NOMO-1 treated with DMSO at 0.1 percent for 48 hours (cell line): ENCODE measurements around the gene EIF1AD.
"Not testable (repeated sequence)": the region's sequence is repeated elsewhere in the genome, so short reads cannot be mapped to it uniquely, and the experiment has no call there.

Experiments used
- DNase-seq: peaks from one replicate; lab custom pipeline; 2025; ENCODE audit not compliant: unreplicated experiment; lab: John Stamatoyannopoulos, UW

Gene EIF1AD

DNA sequence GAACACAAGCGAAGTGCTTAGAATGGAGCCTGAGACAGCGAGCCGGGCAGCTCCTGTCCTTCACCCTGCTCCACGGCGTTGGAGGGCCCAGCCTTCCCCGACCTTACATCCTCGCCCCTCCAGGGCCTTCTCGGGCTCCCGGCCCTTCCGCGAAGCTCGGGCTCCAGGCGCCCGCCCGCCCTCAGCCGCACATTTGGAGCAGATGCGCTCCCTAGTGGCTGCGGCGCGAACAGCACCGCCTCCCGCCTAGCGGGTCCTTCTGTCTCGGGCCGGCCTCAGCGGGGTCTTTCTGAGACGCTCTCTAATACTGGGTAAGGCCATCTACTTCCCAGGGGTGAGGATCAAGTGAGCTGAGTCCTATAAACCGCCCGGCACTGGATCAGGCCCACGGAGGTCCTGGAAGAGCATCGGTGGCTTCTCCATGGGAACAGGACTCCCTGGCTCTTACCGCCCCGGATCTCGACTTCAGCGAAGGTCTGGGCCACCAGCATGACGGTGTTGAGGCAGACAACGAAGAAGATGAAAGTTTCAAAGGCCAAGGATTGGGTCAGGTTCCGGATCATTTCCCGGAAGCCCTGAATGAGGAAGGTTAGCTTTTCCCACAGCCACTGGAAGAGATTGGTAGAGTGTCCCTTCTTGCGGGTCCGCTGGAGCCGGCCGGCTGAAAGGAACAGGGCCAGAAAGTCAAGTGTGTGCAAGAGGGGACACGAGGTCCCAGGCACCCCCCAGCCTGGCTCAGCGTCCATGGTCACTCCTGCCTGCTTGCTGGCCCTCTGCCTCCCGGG lies 20.6 kb upstream of the EIF1AD start:
- peak; percentile 44 for DNase-seq

DNA sequence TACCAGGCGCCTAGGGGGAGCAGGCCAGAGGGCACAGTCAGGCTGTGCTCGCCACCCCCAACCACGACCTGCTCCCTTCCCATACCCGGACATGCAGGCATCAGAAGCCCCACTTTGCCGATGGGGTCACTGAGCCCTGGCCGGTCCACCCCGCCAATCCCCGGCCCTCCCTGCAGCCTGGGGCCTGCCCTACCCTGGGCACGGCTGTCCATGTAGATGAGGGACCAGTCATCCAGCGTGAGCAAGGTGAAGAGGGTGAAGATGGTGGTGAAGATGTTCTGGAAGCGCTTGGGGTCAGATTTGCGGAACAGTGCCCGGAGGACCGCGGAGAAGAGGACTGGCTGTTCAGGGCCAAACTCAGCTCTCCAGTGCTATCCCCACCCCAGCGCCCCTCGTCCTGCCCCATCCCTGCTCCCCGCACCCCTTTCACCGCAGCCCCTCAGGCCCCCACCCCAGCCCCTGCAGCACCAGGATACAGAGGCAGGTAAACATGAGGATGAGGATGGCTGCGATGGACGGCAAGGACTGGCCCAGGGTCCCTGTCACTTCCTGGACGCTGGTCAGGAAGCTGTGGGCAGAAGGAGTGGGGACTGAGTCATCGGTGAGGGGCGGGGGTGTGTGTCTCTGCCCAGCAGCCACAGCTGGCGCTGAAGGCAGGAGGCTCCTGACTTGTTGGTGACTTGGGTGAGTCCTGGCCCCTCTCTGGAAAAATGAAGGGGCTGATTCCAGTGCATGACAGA lies 18.8 kb upstream of the EIF1AD start:
- DNase-seq: peak; percentile 68

GRCh38 chr11:66020212-66020611 lies 18.3 kb upstream of the EIF1AD start:
- no peak for DNase-seq

- DNase-seq: no peak
Observed at GRCh38 chr11:66017321-66017720, 15.4 kb upstream of the EIF1AD start.

DNA sequence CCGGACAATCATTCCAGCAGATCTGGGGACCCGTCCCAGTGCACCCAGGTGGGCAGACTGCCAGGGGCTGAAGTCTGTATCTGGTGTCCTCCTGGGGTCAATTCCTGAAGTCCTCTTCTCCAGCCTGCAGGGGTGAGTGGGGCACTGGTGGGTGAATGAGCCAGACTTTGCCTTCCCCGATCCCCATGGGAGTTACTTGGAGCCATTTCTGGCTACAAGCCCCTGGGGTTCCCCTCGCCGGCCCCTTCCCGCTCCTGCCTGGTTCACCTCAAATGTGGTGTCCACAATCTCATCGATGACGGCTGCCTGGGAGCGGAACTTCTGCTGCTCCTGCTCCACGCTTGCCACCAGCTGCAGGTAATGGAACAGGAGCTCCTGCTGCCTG lies 14.8 kb upstream of the EIF1AD start:
- DNase-seq: no peak

DNA sequence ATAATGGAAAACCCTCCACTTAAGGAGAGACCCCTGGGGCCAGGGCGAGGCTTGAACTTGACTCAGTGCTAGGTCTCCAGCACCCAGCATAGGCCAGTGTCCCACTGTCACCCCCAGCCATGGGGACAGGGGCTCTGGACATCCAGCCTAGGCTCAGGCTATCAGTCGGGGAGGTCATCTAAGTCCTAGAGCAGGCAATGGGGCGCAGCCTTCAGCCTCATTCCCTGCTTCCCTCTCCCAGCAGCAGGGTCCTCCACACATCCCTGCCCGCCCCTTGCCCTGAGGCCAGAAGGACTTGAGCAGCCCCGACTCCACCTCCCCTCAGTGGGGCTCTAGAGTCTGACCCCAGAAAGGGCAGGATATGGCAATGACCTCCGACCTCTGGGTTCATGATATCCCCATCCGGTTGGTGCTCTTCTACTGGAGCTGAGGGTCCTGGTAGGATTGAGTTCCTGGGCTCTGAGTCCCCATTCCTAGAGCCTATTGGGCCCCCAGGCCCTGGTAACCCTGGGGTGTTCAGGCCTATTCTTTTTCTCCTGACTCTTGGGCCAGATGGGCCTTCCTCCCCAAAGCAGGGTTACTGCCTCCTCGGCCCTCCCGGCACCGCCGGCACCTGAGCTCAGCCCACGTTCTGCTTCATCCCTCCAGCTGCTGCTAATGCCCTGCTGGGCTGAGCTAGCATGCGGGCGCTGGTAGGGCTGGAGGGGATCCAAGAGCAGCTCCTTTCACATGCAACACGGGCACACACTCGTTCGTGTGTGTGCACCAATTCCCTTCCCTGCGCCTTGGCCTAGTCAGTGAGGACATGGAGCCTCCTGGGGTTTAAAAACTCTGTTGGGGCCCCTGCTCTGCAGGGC lies 14.2 kb upstream of the EIF1AD start:
- no peak for DNase-seq

GRCh38 chr11:66015454-66015881 lies 13.5 kb upstream of the EIF1AD start:
- no peak for DNase-seq

GRCh38 chr11:66014804-66015453 lies 13.0 kb upstream of the EIF1AD start:
- DNase-seq: no peak

DNA sequence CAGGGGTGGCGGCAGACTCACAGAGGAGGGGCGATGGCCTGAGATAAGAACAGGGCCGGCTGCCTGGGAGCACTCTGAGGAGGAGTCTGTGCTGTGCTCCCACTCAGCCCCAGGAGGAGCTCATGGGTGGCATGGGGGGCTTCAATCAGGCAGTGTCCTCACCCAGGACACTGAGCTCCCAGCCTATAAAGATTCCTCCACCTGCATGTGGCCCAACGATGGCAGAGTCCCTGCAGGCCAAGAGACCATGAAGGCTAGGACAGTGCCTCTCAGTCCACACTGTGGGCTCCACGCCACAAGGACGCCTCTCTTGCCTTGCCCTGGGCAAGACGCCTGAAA lies 11.8 kb upstream of the EIF1AD start:
- no peak for DNase-seq

DNA sequence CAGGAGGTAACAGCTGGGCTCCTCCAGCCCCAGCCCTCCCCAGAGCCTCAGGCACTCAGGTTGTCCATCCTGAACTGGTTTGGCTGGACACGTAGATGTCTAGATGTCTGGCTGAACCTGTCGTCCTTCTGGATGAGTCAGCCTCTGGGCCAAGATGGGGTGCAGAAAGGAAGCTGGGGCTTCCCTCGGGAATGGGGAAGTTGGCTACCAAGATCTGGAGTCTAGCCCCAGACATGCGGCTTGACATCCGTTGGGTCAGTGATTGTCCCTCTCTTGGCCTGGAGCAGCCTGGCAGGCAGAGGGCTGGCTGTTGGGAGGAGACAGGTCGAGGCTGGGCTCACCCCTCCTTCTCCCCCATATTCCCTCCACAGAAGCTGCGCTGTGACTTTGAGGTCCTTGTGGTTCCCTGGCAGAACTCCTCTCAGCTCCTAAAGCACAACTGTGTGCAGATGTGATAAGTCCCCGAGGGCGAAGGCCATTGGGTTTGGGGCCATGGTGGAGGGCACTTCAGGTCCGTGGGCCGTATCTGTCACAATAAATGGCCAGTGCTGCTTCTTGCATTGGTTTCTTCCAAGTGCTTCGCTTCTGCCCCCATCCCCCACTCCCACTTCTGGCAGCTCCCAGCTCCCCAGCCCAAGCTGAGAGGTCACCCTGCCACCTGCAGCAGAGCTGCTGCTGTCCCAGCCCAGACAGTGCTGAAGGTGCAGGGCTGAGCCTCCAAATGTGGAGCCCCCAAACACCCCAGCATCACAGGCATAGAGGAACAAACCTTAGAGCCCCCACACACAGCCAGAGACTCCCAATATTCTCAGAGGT lies 11.2 kb upstream of the EIF1AD start:
- no peak for DNase-seq

- DNase-seq: no peak
Observed at GRCh38 chr11:66012371-66012945, 10.5 kb upstream of the EIF1AD start.

GRCh38 chr11:66011785-66012303 lies 9.9 kb upstream of the EIF1AD start, which contains the start of gene CST6:
Gene CST6, plus strand, starts transcription at chr11:66012008. Its CDS starts 37 bp downstream, at chr11:66012045.
- DNase-seq: no peak

DNA sequence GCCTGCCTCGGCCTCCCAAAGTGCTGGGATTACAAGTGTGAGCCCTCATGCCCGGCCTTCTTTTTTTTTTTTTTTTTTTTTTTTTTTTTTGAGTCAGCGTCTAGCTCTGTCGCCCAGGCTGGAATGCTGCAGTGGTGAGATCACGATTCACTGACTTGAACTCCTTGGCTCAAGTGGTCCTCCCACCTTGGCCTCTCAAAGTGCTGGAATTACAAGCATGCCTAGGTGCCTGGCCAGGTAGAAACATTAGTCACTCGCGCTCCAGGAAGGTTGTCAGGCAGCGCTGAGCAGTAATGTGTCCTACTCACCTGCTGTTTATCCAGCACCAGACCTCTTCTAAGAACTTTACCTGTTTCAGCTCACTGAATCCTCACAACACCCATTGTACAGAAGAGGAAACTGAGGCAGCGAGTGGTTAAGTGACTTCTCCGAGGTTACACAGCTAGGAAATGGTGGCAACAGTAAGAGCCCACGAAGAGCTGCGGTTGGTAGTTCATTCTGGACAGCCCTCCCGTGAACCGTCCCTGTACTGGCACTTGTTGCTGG lies 9.4 kb upstream of the EIF1AD start:
- no peak for DNase-seq

GRCh38 chr11:66010036-66010435 lies 8.1 kb upstream of the EIF1AD start:
- not testable (repeated sequence) for DNase-seq

GRCh38 chr11:66008468-66009101 lies 6.6 kb upstream of the EIF1AD start:
- no peak for DNase-seq

DNA sequence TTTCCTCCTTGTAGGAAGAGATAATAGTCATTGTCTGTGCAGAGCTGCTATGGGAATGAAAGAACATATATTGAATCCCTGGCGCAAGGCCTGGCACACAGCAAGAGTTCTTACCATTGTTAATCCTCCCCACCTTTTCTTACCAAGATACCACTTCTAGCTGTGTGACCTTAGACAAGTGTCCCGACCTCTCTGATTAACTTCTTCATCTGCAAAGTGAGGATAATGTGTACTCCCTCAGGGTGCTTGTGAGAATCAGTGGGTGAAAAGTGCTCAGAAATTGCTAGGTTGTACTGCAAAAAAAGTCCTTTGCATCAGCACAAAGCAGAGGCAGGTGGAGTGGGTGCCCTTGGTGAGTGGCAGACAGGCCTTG lies 6.1 kb upstream of the EIF1AD start:
- no peak for DNase-seq

DNA sequence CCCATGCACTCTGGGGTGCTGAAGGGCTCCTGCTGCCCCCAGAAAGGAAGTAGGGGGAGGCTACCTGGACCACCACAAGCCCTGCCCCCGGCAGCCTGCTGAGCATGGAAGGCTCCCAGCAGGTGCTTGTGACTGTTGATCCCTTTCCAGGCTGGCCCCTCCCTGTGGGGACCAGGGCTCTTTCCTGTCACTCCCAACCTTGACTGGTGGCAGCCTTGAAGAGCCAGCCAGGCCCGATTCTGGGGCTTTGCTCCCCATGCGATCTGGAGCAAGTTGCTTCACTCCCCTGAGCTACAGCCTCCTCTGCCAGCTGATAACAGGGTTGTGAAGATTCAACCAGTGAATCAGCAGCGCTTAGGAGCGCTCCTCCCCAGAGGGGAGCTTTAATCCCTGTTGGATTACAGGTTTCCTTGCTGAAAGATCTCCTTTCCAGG lies 5.3 kb upstream of the EIF1AD start:
- DNase-seq: no peak

GRCh38 chr11:66006891-66007176 lies 4.9 kb upstream of the EIF1AD start:
- DNase-seq: no peak
